GM18505 (cell line): ENCODE measurements around the gene PARD3B.

Experiments
- ATAC-seq: cut with Tn5 transposase; IDR thresholded peaks from one replicate; pipeline ENCODE4 v1.9.1; 2021; ENCODE audit not compliant: unreplicated experiment
- POLR2A ChIP-seq: IDR thresholded peaks from 4 replicates; pipeline ENCODE4 v1.6.1; 2011; ENCODE audit warnings: borderline replicate concordance; ENCODE audit not compliant: insufficient read depth, insufficient read length; ENCODE audit errors: extremely low read depth

Gene PARD3B

DNA sequence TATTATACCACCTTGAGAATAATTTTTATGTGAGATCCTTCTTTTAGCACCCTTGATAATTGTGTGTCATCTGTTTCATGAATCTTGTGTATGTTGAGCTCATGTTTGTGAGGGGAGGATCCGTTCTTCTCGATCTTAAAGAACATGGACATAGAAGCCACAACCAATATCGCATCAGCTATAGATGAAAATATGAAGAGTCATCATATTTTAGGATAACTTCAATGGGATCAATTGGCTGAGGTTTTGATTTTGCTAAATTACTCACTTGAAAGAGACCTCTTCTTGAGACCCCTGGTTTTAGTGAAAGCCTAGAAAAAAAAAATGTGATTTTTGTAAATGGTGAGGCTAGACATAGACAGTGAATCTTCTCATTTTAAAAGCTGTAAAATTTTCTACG, 751.7 kb downstream of the PARD3B start:
- no peak for ATAC-seq
- no peak for TF ChIP-seq POLR2A

DNA sequence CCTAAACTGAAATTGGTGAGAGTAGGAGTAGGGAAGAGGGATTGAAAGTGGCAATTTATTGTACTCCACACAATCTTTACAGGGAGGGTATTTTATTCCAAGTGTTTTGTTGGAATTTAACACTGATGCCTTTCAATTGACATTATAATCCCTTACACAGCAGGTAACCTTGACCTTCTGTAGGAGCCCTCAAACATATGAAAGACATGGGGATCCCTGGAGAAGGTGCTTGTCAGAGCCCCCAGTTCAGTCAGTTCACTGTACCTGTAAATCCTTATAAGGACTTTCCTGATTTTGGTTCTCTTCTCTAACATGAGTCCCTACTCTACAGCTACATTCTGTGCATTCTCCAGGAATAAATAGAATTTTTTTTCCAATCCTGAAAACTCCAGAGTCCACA, 752.1 kb downstream of the PARD3B start:
- no peak for ATAC-seq
- no peak for TF ChIP-seq POLR2A

GRCh38 chr2:205297846-205298245, 752.6 kb downstream of the PARD3B start:
- TF ChIP-seq POLR2A = no peak
- ATAC-seq = no peak

DNA sequence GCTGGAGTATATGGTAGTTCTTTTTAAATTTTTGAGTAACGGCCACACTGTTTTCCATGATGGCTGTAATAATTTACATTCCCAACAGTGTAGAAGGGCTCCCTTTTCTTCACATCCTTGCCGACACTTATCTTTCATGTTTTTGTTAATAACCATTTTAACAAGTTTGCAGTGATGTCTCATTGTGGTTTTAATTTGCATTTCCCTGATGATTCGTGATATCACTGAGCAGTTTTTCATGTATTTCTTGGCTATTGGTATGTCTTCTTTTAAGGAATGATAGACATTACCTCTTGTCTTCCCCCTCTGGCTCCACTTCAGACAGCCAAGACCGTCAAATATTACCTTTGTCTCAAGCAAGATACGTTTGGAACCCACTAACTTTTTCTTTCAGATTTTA, 765.9 kb downstream of the PARD3B start:
- no peak for ATAC-seq
- no peak for TF ChIP-seq POLR2A

GRCh38 chr2:205321231-205321630, 776.0 kb downstream of the PARD3B start:
- TF ChIP-seq POLR2A = no peak
- ATAC-seq = no peak

GRCh38 chr2:205323929-205324328, 778.7 kb downstream of the PARD3B start:
- ATAC-seq = no peak
- no peak for TF ChIP-seq POLR2A

DNA sequence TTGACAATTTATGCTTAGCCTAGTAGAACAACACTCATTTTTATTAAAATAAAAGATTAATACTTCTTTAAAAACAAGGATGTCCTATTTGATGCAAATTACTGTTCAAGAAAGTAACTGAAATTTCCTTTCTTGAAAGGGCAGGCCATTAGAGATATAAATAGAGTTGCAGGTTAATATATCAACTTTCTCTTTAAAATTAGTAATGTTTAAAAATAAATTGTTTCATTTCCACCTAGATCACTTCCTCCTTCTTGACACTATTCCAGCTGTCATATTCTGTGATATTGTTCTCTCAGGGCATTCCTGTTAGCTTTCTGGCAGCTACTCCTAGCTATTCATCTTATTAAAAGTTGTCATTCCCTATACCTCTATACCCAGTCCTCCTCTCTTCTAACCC, 779.1 kb downstream of the PARD3B start:
- TF ChIP-seq POLR2A = no peak
- ATAC-seq = no peak

DNA sequence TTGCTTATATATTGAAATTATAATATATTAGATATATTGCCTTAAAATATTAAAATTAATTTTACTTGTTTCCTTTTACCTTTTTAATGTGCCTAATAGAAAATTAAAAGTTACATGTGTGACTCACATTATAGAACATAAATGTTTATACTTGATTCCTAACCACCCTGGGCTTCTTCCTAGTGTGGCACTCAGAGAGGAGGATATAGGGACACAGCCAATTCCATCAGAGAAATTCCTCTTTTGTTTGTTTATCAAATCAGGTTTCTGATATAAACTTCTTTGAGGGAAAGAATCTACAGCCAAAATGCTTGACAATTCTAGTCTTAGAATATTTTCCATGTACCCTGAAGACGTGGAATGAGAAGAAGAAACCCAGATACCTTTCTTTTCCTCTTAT, 788.1 kb downstream of the PARD3B start:
- ATAC-seq = no peak
- no peak for TF ChIP-seq POLR2A

DNA sequence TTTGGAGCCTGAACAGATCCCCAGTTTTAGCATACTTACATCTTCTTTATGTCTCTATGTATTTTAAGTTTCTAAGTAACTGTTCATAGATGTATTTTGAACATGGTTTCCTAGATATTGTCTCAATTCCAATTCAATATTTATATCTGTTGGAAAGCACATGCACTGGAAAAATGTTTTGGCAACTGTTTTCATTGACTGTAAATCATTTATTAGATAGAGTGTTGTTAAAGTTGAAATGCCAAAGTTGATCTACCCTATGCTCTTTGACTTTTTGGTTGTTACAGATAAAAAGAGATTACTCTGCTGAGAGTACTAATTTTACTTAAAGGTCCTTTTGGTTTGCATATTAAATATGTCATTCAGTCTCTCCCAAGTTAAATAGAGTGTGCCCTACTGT, 792.0 kb downstream of the PARD3B start:
- no peak for TF ChIP-seq POLR2A
- ATAC-seq = no peak

DNA sequence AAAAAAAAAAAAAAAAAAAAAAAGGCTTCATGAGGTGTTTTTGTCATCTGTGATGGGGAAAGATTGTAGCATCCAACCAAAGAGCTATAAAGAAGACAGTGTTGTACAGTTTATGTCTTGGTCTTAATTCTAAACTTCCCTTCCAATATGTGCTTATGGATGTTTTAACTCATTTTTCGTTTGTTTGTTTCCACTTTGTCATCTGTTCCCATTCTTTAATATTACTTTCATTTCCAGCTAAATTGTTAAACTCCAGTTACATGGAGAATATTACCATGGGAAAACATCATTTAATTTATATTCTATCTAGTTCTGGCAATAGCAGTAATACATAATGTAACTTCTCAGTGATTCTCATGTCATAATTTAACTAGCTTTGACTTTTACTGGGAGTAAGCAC, 792.9 kb downstream of the PARD3B start:
- no peak for TF ChIP-seq POLR2A
- ATAC-seq = no peak

DNA sequence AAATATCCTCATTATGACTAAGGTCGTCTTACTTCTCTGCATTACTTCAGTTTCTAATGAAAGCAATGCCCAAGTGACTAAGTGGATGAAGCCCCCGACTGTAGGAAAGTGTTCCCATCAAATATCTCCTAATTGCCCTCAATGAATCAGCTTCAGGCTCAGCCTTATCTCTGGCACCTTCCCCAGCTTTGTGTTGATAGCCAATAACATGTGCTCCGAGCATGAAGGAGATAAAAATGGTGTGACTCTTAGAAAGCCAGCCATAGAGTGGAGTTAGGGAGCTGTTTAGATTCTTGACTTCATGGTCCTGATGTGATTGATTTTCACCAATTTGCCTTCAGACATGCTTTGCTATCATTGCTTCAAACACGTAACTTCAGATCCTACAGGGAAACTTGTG, 797.8 kb downstream of the PARD3B start:
- no peak for TF ChIP-seq POLR2A
- no peak for ATAC-seq

- no peak for TF ChIP-seq POLR2A
- no peak for ATAC-seq
Measured at GRCh38 chr2:205346649-205347048, 801.4 kb downstream of the PARD3B start.

- no peak for TF ChIP-seq POLR2A
- no peak for ATAC-seq
Measured at GRCh38 chr2:205347899-205348298, 802.6 kb downstream of the PARD3B start.

DNA sequence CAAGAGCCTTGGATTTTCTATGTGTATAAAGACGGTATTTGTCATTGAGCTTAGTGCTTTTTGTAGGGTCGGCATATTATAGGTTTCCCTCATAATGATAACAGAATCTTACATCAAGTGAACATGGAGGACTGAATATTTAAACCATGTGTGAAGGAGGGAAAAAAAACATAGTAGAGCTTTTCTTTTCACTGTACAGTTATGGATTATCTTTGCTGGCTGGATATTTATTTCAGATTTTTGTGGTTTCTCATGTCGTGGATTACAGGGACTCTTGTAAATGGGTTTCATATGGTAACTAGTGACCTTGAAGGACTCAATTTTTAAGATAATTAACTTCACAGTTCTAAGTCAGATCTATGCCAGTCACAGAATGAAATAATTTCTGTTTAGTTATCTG, 806.8 kb downstream of the PARD3B start:
- ATAC-seq = no peak
- no peak for TF ChIP-seq POLR2A

- no peak for TF ChIP-seq POLR2A
- no peak for ATAC-seq
Measured at GRCh38 chr2:205352593-205352992, 807.3 kb downstream of the PARD3B start.

GRCh38 chr2:205357732-205358131, 812.5 kb downstream of the PARD3B start:
- no peak for TF ChIP-seq POLR2A
- no peak for ATAC-seq

GRCh38 chr2:205358351-205358815, 813.1 kb downstream of the PARD3B start:
- TF ChIP-seq POLR2A = no peak
- ATAC-seq = no peak

DNA sequence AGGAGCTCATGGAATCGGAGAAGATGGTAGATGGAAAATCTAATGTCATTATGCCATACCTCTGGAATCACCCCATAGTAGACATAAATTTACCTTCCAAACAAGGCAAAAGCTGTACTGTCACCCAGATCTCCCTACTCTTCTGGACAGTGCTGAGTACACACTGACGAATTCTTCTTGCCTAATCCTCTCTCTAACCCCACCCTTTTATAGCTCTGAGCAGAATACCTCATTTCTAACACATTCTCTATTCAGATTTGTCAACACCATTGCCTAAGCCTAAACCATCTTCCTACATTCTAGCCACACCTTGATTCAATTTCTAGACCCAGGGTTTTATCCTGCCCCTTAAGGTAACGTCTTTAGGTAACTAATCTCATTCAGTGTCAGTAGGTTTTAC, 816.0 kb downstream of the PARD3B start:
- no peak for TF ChIP-seq POLR2A
- no peak for ATAC-seq
